DND-41 (cell line): ENCODE results near the gene CREG2.

Source experiments
- EZH2 ChIP-seq: IDR thresholded peaks from 3 replicates; pipeline ENCODE4 v1.6.1; 2012; ENCODE audit warnings: borderline replicate concordance, low read depth, mild to moderate bottlenecking, moderate library complexity, low read length, inconsistent platforms; ENCODE audit not compliant: severe bottlenecking
- TF ChIP-seq, protein P1 (sequence below): IDR thresholded peaks from 2 replicates; pipeline ENCODE4 v1.5.1; 2012; ENCODE audit warnings: borderline replicate concordance, low read length, moderate library complexity, mild to moderate bottlenecking; ENCODE audit not compliant: poor library complexity, severe bottlenecking; ENCODE audit errors: extremely low read depth

DNA sequence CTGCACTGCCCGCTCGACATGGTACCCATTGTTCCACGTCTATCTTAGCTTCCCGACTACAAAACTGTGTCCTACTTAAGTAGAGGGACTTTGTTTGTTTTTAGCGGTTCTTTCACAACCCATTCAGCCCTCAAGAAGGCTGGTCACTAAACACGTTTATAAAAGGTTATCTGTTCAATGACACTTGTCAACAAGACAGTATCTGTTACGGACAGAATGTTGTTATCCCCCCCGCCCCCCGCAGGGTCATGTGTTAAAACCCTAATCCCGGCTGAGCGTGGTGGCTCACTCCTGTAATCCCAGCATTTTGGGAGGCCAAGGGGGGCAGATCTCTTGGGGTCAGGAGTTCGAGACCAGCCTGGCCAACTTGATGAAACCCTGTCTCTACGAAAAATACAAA, 40.4 kb upstream of the CREG2 start:
- TF ChIP-seq, protein P1, sequence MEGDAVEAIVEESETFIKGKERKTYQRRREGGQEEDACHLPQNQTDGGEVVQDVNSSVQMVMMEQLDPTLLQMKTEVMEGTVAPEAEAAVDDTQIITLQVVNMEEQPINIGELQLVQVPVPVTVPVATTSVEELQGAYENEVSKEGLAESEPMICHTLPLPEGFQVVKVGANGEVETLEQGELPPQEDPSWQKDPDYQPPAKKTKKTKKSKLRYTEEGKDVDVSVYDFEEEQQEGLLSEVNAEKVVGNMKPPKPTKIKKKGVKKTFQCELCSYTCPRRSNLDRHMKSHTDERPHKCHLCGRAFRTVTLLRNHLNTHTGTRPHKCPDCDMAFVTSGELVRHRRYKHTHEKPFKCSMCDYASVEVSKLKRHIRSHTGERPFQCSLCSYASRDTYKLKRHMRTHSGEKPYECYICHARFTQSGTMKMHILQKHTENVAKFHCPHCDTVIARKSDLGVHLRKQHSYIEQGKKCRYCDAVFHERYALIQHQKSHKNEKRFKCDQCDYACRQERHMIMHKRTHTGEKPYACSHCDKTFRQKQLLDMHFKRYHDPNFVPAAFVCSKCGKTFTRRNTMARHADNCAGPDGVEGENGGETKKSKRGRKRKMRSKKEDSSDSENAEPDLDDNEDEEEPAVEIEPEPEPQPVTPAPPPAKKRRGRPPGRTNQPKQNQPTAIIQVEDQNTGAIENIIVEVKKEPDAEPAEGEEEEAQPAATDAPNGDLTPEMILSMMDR, result no peak
- no peak for TF ChIP-seq EZH2
